Ectodermal cell (in vitro differentiated cells): ENCODE data around the gene CERT1.

Experiments used
- H3K27ac ChIP-seq: 2 replicates; pipeline ENCODE4 v1.7.0; 2013; ENCODE audit warnings: mild to moderate bottlenecking, low read depth, low read length; ENCODE audit not compliant: insufficient read depth, poor library complexity, severe bottlenecking
- H3K27me3 ChIP-seq: 2 replicates; pipeline ENCODE4 v1.7.0; 2013; ENCODE audit warnings: mild to moderate bottlenecking, low read length; ENCODE audit not compliant: insufficient read depth, control insufficient read depth, poor library complexity, severe bottlenecking
- H3K36me3 ChIP-seq: one replicate; pipeline ENCODE4 v1.7.0; 2013; ENCODE audit warnings: low read length; ENCODE audit not compliant: control insufficient read depth, insufficient read depth
- H3K4me1 ChIP-seq: one replicate; pipeline ENCODE4 v1.7.0; 2013; ENCODE audit warnings: low read length; ENCODE audit not compliant: control insufficient read depth, insufficient read depth
- H3K4me3 ChIP-seq: 2 replicates; pipeline ENCODE4 v1.7.0; 2013; ENCODE audit warnings: low read depth, low read length, control low read depth; ENCODE audit not compliant: insufficient read depth
- H3K9me3 ChIP-seq: 2 replicates; pipeline ENCODE4 v1.7.0; 2013; ENCODE audit warnings: mild to moderate bottlenecking, low read length, moderate library complexity; ENCODE audit not compliant: control insufficient read depth
- WGBS, 2 experiments: methylation state at CpG; one replicate each; pipeline ENCODE4 v1.1.7; 2013; ENCODE audit warnings: missing lambda C conversion rate in 2 of 2; 5-methylcytosine and 5-hydroxymethylcytosine counted together

Gene CERT1

GRCh38 chr5:75384218-75384617 is 127.2 kb downstream of the CERT1 start:
- H3K27ac ChIP-seq = no peak overlapping the region
- no peaks in the 10 kb centered on the region for H3K27me3 ChIP-seq
- H3K36me3 ChIP-seq = peaks cover 20% of the 10 kb centered on the region
- H3K4me3 ChIP-seq = no peak overlapping the region
- H3K4me1 ChIP-seq = no peaks in the 10 kb centered on the region
- no peaks in the 10 kb centered on the region for H3K9me3 ChIP-seq
- WGBS, 2 experiments = 96% methylated on average over 1 of the region's 1 CpG

- Histone ChIP-seq H3K4me1 (no peaks in the 10 kb centered on the region), H3K9me3 (no peaks in the 10 kb centered on the region), H3K4me3 (no peak overlapping the region), H3K36me3 (peaks cover 29% of the 10 kb centered on the region), H3K27ac (no peak overlapping the region), H3K27me3 (no peaks in the 10 kb centered on the region)
- WGBS, 2 experiments = 89 to 94% methylated on average over 4 of the region's 4 CpGs
These were observed 130.0 kb downstream of the CERT1 start for GRCh38 chr5:75381456-75381855.

GRCh38 chr5:75380099-75380498 is 131.3 kb downstream of the CERT1 start:
- no peak overlapping the region for H3K27ac ChIP-seq
- WGBS, 2 experiments = 90% methylated on average over 1 of the region's 1 CpG; no CpG with 5 or more reads in 1 of the 2 experiments
- H3K36me3 ChIP-seq = peaks cover 24% of the 10 kb centered on the region
- no peaks in the 10 kb centered on the region for H3K27me3 ChIP-seq
- H3K9me3 ChIP-seq = no peaks in the 10 kb centered on the region
- H3K4me3 ChIP-seq = no peak overlapping the region
- no peaks in the 10 kb centered on the region for H3K4me1 ChIP-seq

- H3K36me3 ChIP-seq = peaks cover 20% of the 10 kb centered on the region
- H3K27me3 ChIP-seq = no peaks in the 10 kb centered on the region
- no peaks in the 10 kb centered on the region for H3K9me3 ChIP-seq
- no peak overlapping the region for H3K27ac ChIP-seq
- H3K4me3 ChIP-seq = no peak overlapping the region
- H3K4me1 ChIP-seq = no peaks in the 10 kb centered on the region
- 89 to 97% methylated on average over 1 to 2 of the region's 4 CpGs for WGBS, 2 experiments
These were observed 136.0 kb downstream of the CERT1 start for GRCh38 chr5:75375414-75375813.

GRCh38 chr5:75374394-75374814 is 137.0 kb downstream of the CERT1 start:
- Histone ChIP-seq H3K4me3 (no peak overlapping the region), H3K4me1 (no peaks in the 10 kb centered on the region), H3K36me3 (peaks cover 11% of the 10 kb centered on the region), H3K27me3 (no peaks in the 10 kb centered on the region), H3K9me3 (no peaks in the 10 kb centered on the region), H3K27ac (no peak overlapping the region)
- 87 to 90% methylated on average over 12 of the region's 12 CpGs for WGBS, 2 experiments

- Histone ChIP-seq H3K4me1 (no peaks in the 10 kb centered on the region), H3K9me3 (no peaks in the 10 kb centered on the region), H3K36me3 (peaks cover 6% of the 10 kb centered on the region), H3K27ac (no peak overlapping the region), H3K4me3 (no peak overlapping the region), H3K27me3 (no peaks in the 10 kb centered on the region)
- whole genome bisulfite sequencing, 2 experiments = 87 to 100% methylated on average over 1 of the region's 2 CpGs
These were observed 137.6 kb downstream of the CERT1 start for GRCh38 chr5:75373862-75374261.

GRCh38 chr5:75368391-75368790 is 143.0 kb downstream of the CERT1 start:
- WGBS, 2 experiments = 92 to 97% methylated on average over 3 to 4 of the region's 4 CpGs
- H3K4me1 ChIP-seq = no peaks in the 10 kb centered on the region
- no peak overlapping the region for H3K27ac ChIP-seq

GRCh38 chr5:75367401-75367800 is 144.0 kb downstream of the CERT1 start:
- H3K9me3 ChIP-seq = no peaks in the 10 kb centered on the region
- no peaks in the 10 kb centered on the region for H3K4me1 ChIP-seq
- H3K36me3 ChIP-seq = no peaks in the 10 kb centered on the region
- no peaks in the 10 kb centered on the region for H3K27me3 ChIP-seq
- no peak overlapping the region for H3K4me3 ChIP-seq
- no peak overlapping the region for H3K27ac ChIP-seq

More at GRCh38 chr5:75368391-75368790, 143.0 kb downstream of the CERT1 start:
- no peaks in the 10 kb centered on the region for H3K36me3 ChIP-seq
- H3K4me3 ChIP-seq = no peak overlapping the region
- H3K9me3 ChIP-seq = no peaks in the 10 kb centered on the region
- H3K27me3 ChIP-seq = no peaks in the 10 kb centered on the region

GRCh38 chr5:75366787-75367186 is 144.6 kb downstream of the CERT1 start:
- no peaks in the 10 kb centered on the region for H3K36me3 ChIP-seq
- H3K4me1 ChIP-seq = no peaks in the 10 kb centered on the region
- no peaks in the 10 kb centered on the region for H3K9me3 ChIP-seq
- H3K27me3 ChIP-seq = no peaks in the 10 kb centered on the region
- no peak overlapping the region for H3K4me3 ChIP-seq
- H3K27ac ChIP-seq = no peak overlapping the region
- WGBS, 2 experiments = 91 to 93% methylated on average over 9 of the region's 9 CpGs

GRCh38 chr5:75365740-75366139 is 145.7 kb downstream of the CERT1 start:
- Histone ChIP-seq H3K9me3 (no peaks in the 10 kb centered on the region), H3K36me3 (peaks cover 7% of the 10 kb centered on the region), H3K27me3 (no peaks in the 10 kb centered on the region), H3K4me3 (no peak overlapping the region), H3K4me1 (no peaks in the 10 kb centered on the region), H3K27ac (no peak overlapping the region)
- 34 to 50% methylated on average over 1 of the region's 1 CpG for WGBS, 2 experiments
